GM19023 (cell line): ENCODE results near the gene TAGAP.
"Not testable (repeated sequence)": the region's sequence is repeated elsewhere in the genome, so short reads cannot be mapped to it uniquely, and the experiment has no call there.

Source experiments
- ATAC-seq: cut with Tn5 transposase; IDR thresholded peaks from one replicate; pipeline ENCODE4 v1.9.1; 2021; ENCODE audit warnings: mild to moderate bottlenecking, moderate library complexity; ENCODE audit not compliant: unreplicated experiment

The TAGAP gene

DNA sequence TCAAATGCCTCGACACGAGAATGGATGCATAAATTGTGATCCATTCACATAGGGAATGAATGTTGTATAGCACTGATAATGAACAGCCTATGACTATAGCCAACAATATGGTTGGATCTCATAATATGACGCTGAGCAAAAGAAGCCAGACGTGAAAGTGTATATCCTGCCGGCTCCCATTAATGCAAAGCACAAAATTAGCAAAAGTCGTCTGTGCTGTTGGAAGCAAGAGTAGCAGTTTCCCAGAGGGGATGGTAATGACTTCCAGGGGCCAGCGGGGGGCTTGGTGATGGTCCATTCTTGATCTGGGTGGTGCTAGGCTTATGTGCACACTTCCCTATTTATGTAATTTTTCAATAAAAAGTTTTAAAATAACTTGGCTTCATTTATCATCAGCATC lies 1.0 kb upstream of the TAGAP start:
- ATAC-seq: no peak

DNA sequence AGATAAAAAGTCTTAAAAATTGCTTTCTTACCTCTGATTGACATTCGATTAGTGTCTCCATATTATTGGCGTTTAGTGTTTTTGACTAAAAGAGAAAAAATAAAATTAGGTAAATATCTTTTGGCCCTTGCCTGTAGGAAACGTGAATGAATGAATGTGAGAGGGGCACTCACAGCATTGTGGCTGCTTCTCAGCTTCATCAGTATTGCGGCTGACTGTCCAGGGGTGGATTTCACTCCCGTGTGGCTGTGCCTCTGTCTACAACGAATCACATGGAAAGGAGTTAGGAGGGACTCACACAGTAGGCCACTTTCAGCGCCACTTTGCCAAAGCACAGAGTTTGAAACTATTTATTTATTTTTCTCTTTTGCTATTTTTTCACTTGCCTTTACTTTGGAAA lies 844 bp downstream of the TAGAP start:
- ATAC-seq: no peak

DNA sequence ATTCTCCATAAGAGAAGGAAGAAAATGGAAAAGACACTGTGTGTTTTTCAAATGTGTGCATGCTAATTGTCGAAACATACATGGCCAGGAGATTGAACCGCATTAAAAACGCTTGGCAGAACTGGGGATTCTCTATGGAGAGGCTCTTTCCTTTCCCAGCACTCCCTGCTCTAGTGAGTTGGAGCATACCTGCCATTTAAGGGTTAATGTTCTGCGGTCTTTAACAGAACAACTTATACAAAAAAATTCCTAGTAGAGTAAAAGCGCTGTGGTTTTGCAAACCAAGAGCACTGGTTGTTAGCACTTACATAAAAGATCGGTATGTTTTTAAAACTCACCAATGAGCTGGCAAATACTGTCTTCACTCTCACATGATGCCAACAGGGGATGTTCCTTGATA lies 1.5 kb downstream of the TAGAP start:
- no peak for ATAC-seq

DNA sequence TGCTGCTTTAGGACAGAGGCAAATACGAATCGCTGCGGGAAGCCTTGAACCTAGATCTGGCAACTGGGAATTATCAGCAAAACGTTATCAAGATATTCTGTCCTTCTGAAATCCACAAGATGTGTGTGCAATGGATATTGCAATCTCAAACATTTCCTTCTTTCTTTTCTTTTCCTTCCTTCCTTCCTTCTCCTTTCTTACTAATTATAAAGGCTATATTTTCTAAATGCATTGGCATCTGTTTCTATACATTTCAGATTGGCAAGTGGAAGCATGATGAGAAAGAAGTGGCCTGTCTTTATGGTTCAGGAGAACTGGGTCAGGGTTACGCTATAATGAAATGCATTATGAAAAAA lies 2.0 kb downstream of the TAGAP start:
- no peak for ATAC-seq

DNA sequence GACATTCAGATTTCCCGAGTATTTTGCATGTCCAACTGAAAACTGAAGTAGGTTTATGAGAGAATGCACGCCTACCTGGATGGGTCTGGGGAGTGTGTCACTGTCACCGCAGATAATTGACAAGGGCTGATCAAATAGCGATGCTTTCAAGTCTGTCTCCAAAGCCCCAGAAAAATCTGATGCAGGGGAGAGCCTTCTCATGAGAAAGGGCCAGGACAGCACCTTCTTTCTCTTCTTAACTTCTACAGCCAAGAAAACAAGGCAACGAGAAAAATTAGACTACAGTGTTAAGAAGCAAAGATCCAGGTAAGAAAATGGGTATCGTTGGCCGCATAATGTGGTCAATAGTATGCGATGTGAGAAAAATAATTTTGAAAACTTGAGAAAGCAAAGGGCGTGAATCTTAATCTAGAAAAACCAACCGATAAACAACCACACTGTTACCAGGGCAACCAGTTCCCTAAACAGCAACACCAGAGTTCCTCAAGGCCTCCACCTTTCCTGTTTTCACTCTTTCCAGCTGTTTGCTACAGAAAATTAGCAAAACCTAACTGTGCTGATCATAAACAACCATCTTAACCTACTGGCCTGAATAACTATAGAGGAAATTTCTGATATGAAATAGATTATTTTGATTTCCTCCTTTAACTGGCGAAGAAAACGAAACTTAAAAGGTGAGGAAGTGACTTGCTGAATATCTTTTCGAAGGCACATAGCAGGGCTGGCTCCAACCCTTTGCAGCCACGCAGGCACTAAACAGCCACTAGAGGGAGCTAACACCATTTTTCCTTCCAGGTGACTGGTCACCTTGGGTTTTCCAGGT lies 2.6 kb downstream of the TAGAP start:
- ATAC-seq: peak; percentile 34

DNA sequence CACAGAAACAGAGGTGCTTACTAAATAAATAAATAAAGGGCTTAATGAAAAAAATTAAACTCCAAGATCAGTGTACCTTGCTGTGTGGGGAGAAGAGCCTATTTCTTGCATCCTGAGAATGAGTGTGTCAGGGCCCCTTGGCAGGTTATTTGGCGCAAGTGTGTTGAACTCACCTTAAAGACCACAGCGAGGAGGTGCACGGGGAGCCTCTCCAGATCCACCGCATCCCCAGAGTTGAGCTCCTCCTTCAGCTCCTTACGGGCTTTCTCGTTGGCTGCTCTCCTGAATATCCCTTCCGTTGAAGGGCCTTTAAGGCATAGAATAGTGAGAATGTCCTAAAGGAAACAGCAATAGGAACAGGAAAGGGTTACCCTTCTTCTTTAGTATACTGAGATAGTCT lies 3.6 kb downstream of the TAGAP start:
- ATAC-seq: no peak

DNA sequence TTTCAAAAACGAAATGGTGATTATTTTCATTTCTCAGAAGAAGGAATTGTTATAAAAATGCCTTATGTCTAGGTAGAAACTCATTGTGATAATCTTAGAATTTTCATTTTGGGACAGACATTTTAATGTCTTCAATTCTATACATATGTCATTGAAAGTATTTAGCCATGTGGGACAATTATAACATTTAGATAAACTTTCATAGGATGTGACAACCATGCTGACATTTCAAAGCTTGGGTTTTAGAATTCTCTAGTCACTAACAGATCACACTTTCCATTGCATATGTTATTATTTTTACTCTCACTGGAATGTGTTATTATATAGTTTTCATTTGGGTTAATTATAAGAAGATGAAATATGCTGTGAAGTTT lies 4.9 kb downstream of the TAGAP start:
- no peak for ATAC-seq

DNA sequence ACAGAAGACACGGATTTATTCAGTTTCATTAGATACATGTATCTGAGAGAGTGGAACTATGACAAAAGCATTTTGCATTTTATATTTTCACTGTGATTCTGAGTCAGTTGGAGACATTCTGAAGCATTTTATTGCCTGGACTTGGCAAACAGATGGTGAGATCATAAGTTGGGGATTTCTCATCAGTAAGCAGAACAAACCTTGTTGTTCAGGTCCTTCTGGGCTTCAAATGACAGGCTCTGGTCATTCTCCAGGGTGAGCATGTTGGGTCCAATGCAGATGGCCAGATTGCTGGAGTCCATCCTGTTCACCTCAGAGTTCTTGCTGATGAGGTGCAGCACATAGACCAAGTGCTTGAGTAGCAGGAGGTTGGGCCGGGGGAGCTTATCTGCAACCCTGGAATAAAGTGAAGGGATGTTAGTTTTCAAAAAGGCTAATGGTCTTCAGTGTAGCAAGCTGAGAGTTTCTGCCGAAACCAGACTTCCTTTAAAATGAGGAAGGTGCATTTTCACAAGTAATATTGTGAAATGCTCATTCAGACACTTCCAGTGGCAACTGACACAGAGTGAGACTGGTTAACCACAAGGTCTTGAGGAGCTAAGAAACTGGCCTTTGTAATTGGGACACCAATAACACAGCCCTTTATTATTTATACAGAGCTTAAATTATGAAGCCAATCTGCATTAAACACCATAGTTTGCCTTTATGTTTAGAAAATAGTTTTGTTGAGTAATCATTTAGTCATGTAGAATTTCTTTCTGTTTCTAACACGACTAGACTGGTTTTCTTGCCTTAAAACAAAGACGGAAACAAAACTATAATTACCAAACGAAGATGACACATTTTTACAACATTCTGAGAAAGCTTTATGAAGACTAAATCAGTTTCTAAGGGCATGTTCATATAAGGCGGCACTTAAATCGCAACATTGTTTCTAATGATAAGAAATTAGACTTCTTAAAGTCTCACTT lies 5.6 kb downstream of the TAGAP start:
- ATAC-seq: peak; percentile 81

DNA sequence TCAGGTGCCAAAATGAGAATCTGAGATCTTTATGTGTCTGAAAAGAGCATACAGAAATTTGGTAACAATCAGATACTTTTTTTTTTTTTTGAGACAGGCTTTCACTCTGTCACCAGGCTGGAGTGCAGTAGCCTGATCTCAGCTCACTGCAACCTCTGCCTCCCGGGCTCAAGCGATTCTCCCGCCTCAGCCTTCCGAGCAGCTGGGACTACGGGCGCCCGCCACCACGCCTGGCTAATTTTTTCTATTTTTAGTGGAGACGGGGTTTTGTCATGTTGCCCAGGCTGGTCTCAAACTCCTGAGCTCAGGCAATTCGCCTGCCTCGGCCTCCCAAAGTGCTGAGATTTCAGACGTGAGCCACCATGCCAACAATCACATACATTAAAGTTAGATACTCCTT lies 6.5 kb downstream of the TAGAP start:
- not testable (repeated sequence) for ATAC-seq

DNA sequence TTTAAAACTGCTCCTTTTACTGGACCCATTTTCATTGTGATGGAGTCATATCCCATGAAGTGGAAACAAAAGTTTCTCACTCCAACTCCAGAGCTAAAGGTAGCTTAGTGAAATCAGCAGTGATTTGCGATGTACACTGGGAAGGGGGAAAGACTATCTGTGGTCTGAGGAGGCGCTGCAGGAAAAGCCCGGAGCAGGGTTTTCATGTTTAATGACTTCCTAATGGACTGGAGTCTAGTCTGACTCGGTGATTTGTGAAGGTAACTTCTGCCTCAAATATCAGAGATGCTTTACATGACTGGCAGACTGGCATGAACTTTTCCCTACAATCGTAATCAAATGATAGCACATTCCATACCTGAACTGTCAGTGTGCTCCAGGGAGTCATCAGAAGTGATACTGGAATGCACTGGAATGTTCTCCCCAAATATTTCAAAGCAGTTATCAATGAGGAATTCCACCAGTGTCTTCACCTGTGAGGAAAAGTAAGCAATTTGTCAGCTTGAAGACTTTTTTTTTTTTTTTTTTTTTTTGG lies 7.0 kb downstream of the TAGAP start:
- ATAC-seq: no peak

DNA sequence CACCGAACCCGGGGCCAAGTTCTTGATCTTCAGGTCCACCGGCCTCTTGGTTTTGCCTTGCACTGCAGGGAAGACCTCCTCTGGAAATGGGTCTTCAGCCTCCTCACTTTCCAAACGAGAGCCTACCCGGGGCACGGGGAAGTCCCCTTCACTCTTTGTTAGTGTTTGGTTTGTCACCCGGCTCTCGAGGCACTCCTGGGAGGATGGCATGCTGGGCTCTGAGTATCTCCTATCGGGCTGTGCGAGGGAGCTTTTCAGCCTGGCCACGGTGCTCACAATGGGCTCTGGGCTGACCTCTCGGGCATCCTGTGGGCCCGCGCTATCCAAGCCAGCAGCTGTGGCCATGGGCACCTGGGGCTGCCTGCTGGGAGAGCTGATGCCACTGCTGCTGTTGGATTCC lies 8.1 kb downstream of the TAGAP start:
- no peak for ATAC-seq

DNA sequence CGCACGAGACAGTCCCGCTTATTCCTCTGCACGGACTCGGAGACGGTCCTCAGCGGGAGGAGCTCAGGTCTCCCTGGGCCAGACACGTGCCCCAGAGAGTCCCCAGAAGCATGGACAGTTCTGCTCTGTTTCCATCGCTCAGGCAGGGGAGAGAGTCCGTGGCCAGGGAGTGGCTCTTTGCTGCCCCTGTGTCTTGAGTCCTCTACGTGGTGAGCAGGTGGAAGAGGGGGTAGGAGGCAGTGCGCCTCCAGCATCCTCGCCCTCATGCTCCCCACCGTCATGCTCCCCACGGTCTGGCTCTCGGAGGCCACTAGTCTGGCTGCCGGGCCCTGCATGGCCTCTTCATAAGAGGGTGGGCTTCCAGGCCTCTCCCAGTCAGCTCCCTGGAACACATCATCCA lies 8.9 kb downstream of the TAGAP start:
- ATAC-seq: no peak

DNA sequence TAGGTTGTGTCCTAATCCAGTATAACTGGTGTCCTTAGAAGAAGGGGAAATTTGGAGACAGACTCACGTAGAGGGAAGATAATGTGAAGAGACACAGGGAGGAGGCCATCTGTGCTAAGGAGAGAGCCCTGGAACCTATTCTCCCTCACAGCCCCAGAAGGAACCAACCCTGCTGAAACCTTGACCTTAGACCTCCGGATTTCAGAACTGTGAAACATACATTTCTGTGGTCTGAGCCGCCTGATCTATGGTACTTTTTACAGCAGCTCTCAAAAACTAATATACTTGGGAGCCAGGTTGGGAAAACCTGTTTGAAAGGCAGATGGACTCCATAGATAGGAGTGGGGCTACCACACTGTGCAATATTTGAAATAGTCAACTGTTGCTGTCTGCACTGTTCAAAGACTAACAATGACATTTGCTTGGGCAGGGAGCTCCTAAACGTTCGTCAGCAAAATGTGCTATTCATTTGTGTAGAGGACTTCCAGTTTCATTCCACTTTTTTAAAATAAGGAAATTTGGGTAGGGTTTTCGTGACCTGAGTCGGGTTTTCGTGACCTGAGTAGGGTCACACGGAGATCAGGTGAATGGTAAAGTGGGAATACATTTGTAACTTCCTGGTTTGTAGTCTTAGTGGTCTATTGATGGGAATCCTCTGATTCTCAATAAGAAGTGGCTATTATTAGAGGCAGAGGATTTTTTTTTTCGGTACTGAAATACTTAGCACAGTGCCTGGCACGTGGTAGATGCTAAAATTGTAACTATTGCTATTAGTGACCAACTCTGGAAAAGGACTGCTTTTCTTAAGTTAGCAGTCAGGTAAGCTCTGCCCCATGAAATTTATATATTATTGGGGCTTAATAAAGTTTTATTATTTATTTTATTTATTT lies 11.4 kb downstream of the TAGAP start:
- ATAC-seq: no peak

DNA sequence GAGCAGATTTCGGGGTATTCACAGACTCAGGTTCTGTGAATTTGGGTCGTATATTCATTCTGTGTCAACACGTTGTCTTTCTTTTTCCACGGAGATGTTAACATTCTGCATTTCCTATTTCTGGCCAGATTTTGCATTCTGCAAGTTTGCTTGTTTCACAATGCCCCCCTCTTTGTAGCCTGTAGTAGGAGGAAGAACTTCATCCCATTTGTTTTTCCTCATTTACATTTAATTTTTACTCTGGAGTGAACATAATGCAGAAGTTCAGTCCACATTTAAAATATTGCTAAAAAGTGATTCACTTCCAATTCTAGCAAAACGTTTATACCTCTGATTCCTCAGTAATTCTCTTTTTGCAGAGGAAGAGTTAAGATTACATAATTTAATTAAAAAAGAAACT lies 12.9 kb downstream of the TAGAP start:
- no peak for ATAC-seq

DNA sequence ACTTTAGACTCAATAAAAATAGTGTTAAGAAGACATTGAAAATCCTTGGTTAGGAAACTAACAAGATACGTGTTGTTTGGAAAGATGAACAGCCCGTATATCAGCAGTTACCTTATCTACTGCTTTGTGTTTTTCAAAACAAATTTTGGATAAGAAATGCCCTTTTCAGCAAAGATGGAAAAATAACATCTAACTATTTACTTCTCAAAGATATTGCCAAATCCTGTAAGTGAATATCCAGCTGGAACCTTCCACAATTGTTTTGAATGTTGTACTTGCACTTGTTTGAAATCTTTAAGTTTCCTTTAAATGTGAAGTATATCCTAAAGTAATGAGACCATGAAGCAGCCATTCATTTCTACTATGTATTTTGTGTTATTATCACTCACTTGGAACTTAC lies 14.6 kb downstream of the TAGAP start:
- no peak for ATAC-seq

DNA sequence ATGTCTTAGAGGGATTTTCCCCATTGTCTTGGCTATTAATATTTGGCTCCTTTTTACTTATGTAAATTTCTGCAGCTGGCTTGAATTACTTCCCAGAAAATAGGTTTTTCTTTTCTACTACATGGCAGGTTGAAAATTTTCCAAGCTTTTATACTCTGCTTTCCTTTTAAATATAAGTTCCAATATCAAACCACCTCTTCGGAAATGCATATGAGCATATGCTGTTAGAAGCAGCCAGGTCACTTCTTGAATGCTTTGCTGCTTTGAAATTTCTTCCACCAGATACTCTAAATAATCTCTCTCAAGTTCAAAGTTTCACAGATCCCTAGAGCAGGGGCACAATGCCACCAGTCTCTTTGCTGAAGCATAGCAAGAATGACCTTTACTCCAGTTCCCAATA lies 19.6 kb downstream of the TAGAP start:
- not testable (repeated sequence) for ATAC-seq

DNA sequence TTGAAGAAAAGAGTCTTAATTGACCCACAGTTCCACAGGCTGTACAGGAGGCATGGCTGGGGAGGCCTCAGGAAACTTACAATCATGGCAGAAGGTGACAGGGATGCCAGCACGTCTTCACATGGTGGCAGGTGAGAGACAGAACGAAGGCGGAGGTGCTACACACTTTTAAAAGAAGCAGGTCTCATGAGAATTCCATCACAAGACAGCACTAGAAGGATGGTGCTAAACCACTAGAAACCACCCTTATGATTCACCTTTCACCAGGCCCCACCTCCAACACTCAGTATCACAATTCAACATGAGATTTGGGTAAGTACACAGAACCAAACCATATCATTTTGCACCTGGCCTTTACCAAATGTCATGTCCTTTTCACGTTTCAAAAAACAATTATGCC lies 20.9 kb downstream of the TAGAP start:
- no peak for ATAC-seq

DNA sequence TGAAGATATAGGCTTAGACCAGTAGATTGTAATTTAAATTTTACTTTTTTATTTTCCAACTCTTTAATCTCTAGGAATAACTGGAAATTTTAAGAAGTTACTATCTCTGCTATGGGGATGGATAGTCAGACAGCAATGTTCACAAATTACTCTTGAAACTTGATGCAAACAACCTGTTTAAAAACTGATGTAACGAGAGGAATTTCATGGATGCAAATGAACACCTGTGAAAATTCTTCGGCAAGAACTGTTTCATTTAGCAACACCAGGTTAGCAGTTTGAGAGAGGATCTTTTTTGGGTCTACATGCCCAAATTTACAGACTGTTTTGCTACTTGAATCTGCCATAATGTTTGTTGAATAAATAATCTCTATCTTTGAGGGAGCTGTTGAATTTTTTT lies 24.8 kb downstream of the TAGAP start:
- no peak for ATAC-seq

DNA sequence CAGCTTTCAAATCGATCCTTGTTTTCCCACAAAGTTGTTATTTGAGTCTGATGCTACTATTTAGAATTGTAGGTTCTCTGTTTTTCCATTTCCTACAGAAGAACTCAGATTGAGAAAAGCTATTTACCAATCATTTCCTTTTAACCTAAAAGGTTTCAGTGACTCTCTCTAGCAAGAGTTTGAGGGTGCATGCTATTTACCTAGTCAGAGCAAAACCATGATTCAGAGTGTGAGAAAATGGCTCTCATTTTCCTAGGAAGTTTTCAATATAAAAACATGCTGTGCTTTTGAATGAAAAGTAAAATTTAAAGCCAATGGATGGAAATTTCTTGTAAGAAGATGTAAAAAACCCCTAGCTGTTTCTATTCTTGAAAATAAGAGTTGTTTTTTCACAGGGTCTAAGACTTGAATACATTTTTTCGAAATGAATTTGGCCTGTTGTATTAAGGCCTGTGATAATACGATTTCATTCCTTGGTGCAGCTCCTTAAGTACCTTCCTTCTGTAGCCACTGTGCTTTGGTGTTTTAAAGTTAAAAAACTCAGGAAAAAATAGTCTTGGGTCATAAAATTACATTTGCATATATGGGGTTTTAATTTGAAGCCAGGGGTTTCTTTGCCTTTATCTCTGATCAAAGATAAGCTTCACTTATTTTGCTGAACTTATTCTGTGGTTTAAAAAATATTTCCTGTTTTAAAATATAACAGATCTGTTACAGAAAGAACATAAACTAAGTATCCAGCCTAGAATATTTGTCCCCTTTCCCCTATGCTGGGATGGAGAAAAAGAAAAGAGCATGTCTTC lies 26.8 kb downstream of the TAGAP start:
- no peak for ATAC-seq

DNA sequence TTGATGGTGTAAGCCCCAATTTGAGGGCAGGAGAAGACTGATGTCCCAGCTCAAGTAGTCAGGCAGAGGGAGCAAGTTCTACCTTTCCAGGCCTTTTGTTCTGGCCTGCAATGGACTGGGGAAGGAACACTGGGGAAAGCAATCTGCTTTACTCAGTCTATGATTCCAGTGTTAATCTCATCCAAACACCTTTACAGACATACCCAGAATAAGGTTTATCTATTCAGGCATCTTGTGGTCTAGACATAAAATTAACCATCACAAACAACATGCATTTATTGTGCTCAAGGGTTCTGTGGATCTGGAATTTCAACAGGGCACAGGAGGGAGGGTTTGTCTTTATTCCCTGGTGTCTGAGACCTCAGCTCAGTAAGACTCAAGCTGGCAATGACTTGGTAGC lies 30.4 kb downstream of the TAGAP start:
- no peak for ATAC-seq
